Measurements from ENCODE around the gene COL6A1.

DNA sequence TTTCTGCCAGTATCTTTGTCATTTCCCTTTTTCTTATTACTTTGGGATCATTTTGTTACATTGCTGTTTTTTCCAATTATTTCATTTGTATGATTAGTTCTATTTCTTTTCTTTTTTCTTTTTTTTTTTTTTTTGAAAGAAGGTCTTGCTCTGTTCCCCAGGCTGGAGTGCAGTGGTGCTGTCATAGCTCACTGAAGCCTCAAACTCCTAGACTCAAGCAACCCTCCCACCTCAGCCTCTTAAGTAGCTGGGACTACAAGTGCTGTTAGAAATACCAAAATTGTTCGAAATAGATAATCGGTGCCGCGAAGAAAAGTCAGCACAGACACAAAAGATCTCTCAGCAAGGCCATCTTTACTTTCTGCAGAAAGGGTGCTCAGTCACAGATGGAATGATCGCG lies 26.6 kb upstream of the COL6A1 start:
- TF ChIP-seq POLR2A (IDR thresholded peaks at IDR 0.05; ENCODE audit: low read depth, low read length) (no peak), CEBPB (IDR thresholded peaks at IDR 0.05; ENCODE audit: low read depth, low read length) (no peak), RCOR1 (IDR thresholded peaks at IDR 0.05; ENCODE audit: insufficient replicate concordance, low read length) (no peak), CHD1 (IDR thresholded peaks at IDR 0.05; ENCODE audit: low read depth, low read length) (no peak), MXI1 (IDR thresholded peaks at IDR 0.05; ENCODE audit: borderline replicate concordance, low read depth, low read length) (no peak), RFX5 (IDR thresholded peaks at IDR 0.05; ENCODE audit: low read depth, low read length) (no peak)
- TF ChIP-seq, protein P1, sequence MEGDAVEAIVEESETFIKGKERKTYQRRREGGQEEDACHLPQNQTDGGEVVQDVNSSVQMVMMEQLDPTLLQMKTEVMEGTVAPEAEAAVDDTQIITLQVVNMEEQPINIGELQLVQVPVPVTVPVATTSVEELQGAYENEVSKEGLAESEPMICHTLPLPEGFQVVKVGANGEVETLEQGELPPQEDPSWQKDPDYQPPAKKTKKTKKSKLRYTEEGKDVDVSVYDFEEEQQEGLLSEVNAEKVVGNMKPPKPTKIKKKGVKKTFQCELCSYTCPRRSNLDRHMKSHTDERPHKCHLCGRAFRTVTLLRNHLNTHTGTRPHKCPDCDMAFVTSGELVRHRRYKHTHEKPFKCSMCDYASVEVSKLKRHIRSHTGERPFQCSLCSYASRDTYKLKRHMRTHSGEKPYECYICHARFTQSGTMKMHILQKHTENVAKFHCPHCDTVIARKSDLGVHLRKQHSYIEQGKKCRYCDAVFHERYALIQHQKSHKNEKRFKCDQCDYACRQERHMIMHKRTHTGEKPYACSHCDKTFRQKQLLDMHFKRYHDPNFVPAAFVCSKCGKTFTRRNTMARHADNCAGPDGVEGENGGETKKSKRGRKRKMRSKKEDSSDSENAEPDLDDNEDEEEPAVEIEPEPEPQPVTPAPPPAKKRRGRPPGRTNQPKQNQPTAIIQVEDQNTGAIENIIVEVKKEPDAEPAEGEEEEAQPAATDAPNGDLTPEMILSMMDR (conservative IDR thresholded peaks at IDR 0.05; ENCODE audit: low read depth, low read length): no peak
- TF ChIP-seq, protein P2, sequence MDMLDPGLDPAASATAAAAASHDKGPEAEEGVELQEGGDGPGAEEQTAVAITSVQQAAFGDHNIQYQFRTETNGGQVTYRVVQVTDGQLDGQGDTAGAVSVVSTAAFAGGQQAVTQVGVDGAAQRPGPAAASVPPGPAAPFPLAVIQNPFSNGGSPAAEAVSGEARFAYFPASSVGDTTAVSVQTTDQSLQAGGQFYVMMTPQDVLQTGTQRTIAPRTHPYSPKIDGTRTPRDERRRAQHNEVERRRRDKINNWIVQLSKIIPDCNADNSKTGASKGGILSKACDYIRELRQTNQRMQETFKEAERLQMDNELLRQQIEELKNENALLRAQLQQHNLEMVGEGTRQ (IDR thresholded peaks at IDR 0.05; ENCODE audit: low read depth, low read length): no peak

Data from IMR-90 (cell line).